HepG2 (cell line): Measurements from ENCODE around the gene TRH.

Source experiments
- CTCF ChIP-seq: sonication (generic); formaldehyde crosslinking; IDR thresholded peaks from 2 replicates; pipeline ENCODE4 v1.5.0; 2020; ENCODE audit warnings: mild to moderate bottlenecking, missing genetic modification reagents, moderate library complexity
- POLR2A ChIP-seq, 2 experiments: IDR thresholded peaks; 2 replicates each; pipeline ENCODE4 v1.6.1; 2011; ENCODE audit warnings: low read depth in 2 of 2, low read length in 2 of 2, mild to moderate bottlenecking in 1 of 2, moderate library complexity in 1 of 2; ENCODE audit not compliant: insufficient read depth in 1 of 2

GRCh38 chr3:129992781-129993180 lies 18.3 kb downstream of the TRH start:
- TF ChIP-seq POLR2A (IDR thresholded peaks at IDR 0.05; ENCODE audit: insufficient read depth in 1 of 2, low read depth in 2 of 2, low read length in 2 of 2) (no peak), CTCF (CRISPR knock-in tag) (peak; percentile 48)
